ENCODE measurements around the gene DGLUCY.
A peak's percentile ranks its signal among the peaks of the same experiment; 100 is the strongest.
"Not testable (repeated sequence)": the region's sequence is repeated elsewhere in the genome, so short reads cannot be mapped to it uniquely, and the experiment has no call there.

The DGLUCY gene

DNA sequence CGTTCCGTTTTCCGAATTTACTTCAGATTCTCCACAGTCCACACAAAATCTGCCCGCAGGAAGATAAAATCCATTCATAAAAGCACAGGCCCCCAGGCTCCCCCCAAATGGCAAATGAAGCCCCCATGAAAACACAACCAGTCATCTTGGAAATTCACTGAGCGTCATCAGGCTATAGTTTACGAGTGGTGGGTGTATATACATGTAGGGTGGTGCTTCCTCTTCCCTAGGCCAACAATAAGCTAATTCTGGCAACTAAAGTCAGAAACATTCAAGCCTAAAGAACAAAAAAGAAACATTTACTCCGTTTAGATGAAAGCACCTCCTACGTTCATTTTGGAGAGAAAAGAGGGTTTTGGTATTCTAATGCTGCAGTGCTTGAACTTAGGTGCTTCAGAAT is 124.8 kb downstream of the DGLUCY start:
- no peak for DNase-seq

DNA sequence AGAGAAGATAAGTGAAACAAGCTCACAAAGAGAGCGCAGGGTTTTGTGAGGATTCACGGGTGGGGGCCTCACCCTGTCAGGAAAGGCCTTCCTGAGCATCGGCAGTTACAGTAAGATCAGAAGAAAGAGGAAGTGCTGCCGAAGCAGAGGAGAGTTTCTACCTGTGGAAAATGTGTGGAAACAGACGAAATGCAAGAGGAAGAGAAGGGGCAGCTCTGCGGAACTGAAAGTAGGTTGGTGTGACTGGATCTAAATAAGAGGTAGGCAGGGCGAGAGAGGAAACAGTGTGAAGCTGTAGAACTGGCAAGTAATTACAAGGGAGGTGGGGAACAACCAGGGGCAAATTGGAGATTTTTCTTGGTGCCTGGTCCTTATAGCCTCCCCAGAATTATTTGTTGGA is 128.0 kb downstream of the DGLUCY start:
- DNase-seq: no peak

DNA sequence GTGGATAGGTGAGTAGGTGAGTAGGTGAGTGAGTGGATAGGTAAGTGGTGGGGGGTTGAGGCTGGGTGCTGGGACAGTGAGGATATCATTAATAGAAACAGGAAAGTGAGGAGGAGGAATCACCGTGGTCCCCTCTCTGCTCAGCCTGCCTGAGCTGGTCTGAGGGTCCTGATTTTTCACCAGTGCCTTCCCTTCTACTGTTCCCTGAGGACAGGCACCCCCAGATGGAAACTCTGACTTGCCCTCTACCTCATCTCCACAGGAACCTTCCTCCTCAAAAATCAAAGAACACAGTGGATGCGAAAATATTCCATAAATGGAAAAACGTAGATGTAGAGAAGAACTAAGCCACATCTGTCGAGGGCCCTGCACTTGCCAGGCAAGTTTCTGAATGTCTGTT is 128.8 kb downstream of the DGLUCY start:
- no peak for DNase-seq

DNA sequence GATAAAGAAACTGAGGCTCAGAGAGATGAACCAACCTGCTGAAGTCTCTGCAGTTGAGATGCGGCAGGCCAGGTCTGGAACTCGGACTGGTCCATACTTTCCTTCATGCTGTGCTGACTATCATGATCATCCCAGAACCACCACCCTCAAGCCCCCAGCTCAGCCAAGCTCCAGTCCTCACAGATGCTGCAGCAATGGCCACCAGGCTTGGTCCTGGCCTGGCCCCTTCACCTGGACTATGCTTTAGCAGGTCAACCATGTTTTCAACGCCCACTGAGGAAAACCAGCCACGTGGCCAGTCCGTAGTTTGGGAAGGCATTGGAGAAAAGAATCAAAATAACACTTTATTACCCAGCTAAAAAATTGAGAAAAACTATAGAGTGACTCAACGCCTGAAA is 129.2 kb downstream of the DGLUCY start:
- no peak for DNase-seq

- DNase-seq: peak; percentile 34 to 71
These were observed 130.6 kb downstream of the DGLUCY start, which contains the start of gene GPR68 for GRCh38 chr14:91244501-91244901. Gene GPR68 (minus strand): TSS chr14:91244704. CDS start chr14:91235050, 9,654 bp downstream.

GRCh38 chr14:91245029-91245428 is 131.2 kb downstream of the DGLUCY start:
- no peak for DNase-seq

DNA sequence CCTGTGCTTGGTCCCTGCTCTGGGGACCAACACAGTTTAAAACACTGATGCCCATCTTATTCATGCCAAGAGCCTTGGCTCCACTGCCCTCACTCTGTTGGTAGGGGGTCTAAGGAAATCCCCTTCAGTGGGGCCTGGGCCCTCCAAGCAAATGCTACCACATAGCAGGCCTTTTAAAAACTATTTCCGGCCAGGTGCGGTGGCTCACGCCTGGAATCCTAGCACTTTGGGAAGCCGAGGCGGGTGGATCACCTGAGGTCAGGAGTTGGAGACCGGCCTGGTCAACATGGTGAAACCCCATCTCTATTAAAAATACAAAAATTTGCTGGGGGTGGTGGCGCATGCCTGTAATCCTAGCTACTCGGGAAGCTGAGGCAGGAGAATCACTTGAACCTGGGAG is 131.7 kb downstream of the DGLUCY start:
- not testable (repeated sequence) for DNase-seq

- DNase-seq: no peak
These were observed 132.4 kb downstream of the DGLUCY start for GRCh38 chr14:91246051-91246852.

GRCh38 chr14:91249841-91250616 is 136.2 kb downstream of the DGLUCY start:
- DNase-seq: peak; percentile 23 to 49

- DNase-seq: no peak
These were observed 137.0 kb downstream of the DGLUCY start for GRCh38 chr14:91250912-91251311.

DNA sequence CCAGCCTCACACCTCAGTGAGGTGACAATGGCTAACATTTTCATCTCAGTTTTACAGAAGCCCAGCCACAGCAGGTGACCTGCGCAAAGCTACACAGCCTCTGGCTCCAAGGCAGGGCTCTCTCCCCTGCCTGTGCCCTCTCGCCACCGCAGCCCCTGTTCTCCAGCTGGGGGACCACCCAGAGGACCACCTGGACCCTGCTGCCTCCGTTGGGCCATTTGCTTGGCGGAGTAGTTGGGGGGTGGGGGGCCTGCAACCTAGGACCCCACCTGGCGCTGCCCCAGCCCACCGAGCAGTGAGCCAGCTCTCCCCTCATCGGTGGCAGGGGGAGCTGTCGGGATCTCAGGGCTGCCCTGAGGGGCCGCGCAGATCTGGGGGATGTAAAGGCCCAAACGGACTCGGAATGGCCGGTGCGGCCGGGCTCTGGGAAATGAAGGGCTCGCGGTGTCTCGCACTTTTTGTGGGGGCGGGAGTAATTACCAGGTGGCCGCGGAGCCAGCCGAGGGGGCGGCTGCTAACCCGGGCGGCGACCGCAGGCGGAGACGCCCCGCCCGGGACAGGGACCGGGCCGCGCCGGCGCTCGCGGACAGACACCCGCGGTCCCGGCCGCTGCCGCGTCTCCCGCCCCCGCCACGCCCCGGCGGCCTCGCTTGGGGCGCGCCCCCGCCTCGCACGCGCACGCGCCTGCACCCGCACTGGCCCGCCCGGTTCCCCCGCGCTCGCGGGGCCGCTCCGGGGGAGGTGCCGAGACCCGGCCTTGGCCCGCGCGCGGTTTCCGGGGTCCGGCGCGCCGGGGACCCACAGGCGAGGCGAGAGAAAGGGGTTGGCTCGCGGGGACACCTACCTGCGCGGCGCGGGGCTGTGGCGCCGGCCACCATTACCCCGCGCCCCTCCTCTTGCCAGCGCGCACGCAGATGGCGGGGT is 139.3 kb downstream of the DGLUCY start:
- DNase-seq: no peak

GRCh38 chr14:91253795-91254323 is 140.0 kb downstream of the DGLUCY start:
- no peak for DNase-seq

- no peak for DNase-seq
These were observed 140.6 kb downstream of the DGLUCY start for GRCh38 chr14:91254461-91254860.

DNA sequence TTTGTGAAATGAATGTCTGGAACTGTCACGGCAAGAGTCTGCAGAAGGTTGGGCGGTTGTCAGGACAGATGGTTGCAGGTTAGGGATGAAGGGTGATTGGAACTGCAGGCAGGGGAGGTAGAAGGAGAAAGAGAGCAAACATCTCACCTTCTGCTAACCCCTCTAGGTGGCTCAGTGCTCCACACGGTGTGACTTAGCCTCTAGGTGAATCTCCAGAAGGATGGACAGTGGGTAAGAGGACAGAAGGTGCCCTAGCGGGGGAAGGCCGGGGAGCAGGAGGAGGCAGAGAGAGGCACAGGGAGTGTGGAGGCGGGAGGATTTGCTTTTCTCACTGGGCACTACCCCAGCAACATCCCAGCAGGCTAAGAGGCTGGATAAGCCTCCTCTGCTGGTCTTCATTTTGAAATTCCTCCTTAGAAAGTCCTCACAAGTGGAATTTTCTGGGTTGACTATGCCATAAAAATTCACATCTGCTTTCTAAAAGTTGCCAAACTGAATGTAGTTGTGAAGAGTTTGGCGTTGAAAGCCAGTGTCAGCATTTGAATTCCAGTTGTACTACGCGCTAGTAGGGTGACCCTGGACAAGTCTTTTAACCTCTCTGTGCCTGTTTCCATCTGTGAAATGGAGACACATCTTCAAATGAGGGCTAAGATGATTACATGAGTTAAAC is 141.3 kb downstream of the DGLUCY start:
- peak in 1 of 2 experiments; percentile 47 for DNase-seq

DNA sequence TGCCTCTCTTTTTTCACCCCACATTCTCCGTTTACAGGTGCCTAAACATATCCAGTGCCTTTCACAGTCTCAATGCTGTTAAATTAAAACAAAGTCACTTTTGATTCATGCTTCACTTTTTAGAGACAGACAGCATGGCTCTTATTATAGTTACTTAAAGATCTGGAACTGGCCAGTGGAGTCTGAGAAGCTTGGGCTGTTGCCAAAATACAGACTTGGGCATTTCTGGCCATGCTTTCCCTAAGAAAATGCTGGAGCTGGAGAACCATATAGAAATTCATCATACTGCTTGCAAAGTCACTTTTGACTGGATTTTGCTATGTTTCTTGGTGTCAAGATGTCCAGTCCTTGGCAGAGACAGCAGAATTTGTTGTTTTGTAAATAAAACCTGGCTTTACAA is 142.8 kb downstream of the DGLUCY start:
- no peak for DNase-seq

DNA sequence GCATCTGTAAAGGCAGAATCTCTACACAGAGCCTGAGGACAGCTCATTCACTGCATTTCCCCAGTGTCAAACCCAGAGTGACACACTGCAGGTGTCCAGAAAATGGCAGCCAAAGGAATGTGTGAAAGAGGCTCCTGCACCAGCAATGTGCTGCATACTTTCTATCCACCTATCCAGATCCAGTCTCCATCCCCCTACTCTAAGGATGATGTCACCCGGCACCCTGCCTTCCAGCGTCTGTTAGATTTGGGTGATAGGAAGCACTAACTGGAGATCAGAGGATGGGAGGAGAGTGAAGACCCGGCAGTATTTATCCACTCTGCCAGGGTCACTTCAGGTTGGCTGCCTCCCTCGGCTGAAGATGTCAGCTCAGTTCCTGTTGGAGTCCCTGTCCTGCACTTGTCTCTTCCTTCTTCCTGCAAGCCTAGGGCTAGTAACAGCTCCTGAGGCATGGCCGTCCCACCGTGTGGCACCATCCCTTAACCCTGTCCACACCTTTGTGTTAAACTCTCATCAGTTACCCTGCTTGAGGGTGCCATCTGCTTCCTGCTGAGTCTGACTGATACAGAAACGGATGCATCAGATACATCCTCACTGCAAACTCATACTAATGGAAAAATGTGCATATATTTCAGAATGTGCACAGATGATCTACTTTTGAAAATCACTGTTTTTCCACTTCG is 143.6 kb downstream of the DGLUCY start:
- DNase-seq: no peak

DNA sequence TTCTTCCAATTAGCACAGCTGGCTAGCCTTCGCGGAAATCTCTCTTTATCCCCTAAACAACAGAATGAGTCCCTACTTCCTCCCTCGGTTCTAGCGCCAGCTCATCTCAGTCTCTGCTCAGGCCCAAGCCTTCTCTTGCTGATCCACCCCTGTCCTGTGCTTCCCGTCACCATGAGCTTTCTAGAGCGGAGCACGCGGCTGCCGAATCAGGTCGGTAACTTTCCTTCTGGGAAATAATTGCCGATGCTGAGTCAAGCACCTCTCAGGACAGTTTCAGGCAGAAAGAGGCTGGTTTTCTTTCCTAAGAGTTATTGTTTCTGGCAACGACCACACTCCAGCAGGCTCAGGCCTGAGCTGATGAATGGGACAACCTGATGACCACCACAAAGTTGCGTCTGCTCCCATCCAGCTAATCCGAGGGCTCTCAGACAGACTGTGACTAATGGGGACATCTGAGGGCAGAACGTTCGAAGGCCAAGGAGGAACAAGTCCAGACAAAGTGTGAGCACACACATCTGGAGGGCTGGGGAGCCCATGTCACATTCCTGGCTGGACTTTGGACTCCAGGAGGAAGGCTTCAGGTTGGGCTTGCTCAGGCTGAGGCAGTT is 144.2 kb downstream of the DGLUCY start:
- DNase-seq: no peak

DNA sequence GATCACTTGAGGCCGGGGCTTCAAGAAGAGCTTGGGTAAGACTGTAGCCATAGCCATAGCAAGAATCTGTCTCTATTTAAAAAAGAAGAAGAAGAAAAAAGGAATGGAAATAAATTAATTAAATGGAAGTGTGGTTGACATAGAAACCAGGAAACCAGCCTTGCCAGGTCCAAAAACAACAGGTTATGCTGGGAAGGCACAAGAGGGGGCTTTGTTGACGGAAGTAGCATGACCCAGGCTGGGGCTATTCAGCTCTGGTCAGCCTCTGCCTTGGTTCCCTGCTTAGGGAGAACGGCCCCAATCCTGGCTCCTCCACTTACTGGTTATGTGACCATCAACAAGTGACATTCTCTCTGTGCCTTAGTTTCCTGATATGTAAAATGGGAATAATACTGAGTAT is 145.0 kb downstream of the DGLUCY start:
- DNase-seq: no peak

- no peak for DNase-seq
These were observed 147.2 kb downstream of the DGLUCY start for GRCh38 chr14:91261115-91261514.

DNA sequence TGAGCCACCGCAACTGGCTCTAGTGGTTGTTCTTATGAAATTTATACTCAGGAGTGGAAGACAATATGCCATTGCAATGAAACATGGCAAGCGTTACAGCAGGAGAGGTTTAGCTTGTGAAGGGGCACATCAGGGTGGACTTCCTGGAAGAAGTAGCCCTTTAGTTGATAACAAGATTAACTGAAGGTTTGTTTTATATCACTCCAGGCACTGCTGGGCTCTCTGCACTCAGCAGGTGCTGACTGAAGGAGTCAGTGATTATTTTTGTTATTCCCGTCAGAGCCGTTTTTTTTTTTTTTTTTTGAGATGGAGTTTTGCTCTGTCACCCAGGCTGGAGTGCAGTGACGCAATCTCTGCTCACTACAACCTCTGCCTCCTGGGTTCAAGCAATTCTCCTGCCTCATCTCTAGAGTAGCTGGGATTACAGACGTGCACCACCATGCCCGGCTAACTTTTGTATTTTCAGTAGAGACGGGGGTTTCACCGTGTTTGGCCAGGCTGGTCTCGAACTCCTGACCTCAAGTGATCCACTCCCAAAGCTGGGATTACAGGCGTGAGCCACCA is 148.2 kb downstream of the DGLUCY start:
- DNase-seq: no peak

GRCh38 chr14:91263329-91263728 is 149.5 kb downstream of the DGLUCY start:
- no peak for DNase-seq
